ENCODE data around the gene PXMP2. TPM values are rescaled to one million over a fixed set of nuclear protein-coding genes. Genes with fewer than 3 reads are reported as not detected.

Gene PXMP2
- polyA plus RNA-seq, 3 donors = 2.9 to 9.2 (median 8.7) TPM

- no peak overlapping the region for H3K9ac ChIP-seq (ENCODE audit: insufficient read depth, low read length, poor library complexity, severe bottlenecking)
- no peaks in the 10 kb centered on the region for H3K4me1 ChIP-seq (ENCODE audit: control insufficient read depth in 1 of 2, insufficient read depth in 2 of 2, low read length in 2 of 2)
- no peaks in the 10 kb centered on the region for H3K9me3 ChIP-seq (replicated peaks in 1 of 2; ENCODE audit: control insufficient read depth in 1 of 2, insufficient read depth in 1 of 2, low read length in 2 of 2)
- Mint-ChIP-seq H3K4me1 (no peaks in the 10 kb centered on the region), H3K4me3 (no peak overlapping the region), H3K9me3 (no peaks in the 10 kb centered on the region), H3K36me3 (peaks cover 80 to 98% of the 10 kb centered on the region in 2 donors), H3K27ac (peak overlapping the region in 1 of 7 donors; percentile 36), H3K27me3 (ENCODE audit: low read depth in 3 of 3) (no peaks in the 10 kb centered on the region)
- 100% methylated on average over 1 of the region's 11 CpGs for WGBS (ENCODE audit: insufficient coverage)
- no peak overlapping the region for H3K27ac ChIP-seq (ENCODE audit: low read depth in 1 of 2, low read length in 2 of 2)
- peaks cover 48% of the 10 kb centered on the region for H4K20me1 ChIP-seq (ENCODE audit: insufficient read depth, low read length)
- H3K4me3 ChIP-seq (replicated peaks in 1 of 3; ENCODE audit: low read depth in 2 of 3, low read length in 3 of 3) = no peak overlapping the region
- peaks cover 92 to 98% of the 10 kb centered on the region in 2 donors for H3K36me3 ChIP-seq (replicated peaks in 1 of 2; ENCODE audit: control insufficient read depth in 1 of 2, insufficient read depth in 2 of 2, low read length in 2 of 2)
- intact Hi-C loops (cut with micrococcal nuclease) = no loop called here
- DNase-seq = no peak
- no peaks in the 10 kb centered on the region for H3K27me3 ChIP-seq (ENCODE audit: control insufficient read depth in 2 of 2, insufficient read depth in 2 of 2, low read length in 2 of 2)
- H2AFZ ChIP-seq (ENCODE audit: insufficient read depth, low read depth, low read length, poor library complexity, severe bottlenecking) = no peak overlapping the region
- TF ChIP-seq, protein P1, sequence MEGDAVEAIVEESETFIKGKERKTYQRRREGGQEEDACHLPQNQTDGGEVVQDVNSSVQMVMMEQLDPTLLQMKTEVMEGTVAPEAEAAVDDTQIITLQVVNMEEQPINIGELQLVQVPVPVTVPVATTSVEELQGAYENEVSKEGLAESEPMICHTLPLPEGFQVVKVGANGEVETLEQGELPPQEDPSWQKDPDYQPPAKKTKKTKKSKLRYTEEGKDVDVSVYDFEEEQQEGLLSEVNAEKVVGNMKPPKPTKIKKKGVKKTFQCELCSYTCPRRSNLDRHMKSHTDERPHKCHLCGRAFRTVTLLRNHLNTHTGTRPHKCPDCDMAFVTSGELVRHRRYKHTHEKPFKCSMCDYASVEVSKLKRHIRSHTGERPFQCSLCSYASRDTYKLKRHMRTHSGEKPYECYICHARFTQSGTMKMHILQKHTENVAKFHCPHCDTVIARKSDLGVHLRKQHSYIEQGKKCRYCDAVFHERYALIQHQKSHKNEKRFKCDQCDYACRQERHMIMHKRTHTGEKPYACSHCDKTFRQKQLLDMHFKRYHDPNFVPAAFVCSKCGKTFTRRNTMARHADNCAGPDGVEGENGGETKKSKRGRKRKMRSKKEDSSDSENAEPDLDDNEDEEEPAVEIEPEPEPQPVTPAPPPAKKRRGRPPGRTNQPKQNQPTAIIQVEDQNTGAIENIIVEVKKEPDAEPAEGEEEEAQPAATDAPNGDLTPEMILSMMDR (IDR thresholded peaks at IDR 0.05) = no peak
- H3K79me2 ChIP-seq (ENCODE audit: insufficient read depth, low read length) = peaks cover 46% of the 10 kb centered on the region
- no peak overlapping the region for H3K4me2 ChIP-seq (replicated peaks; ENCODE audit: extremely low read depth, low read length, poor library complexity, severe bottlenecking)
Observed at GRCh38 chr12:132747395-132747794, 60.0 kb downstream of the PXMP2 start.

DNA sequence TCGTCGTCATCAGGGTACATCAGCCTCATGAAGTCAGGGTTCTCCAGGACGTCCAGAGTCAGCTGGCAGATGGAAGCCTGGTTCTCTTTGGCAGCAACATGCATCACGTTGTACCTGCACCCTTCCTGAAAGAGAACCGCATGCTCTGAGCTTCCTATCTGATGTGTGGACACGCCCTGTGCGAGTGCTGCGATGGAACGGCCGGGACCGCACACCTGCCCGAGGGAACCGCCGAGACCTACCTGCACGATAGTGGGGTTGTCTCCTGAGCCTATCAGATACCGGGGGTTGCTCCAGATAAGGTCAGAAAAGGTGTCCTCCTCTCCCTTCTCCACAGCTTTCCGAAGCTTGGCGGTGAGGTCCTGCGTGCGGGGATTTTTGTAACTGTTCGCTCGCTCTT lies 60.5 kb downstream of the PXMP2 start:
- H3K4me1 Mint-ChIP-seq = no peaks in the 10 kb centered on the region

More for the DNA sequence above, 60.5 kb downstream of the PXMP2 start:
- Mint-ChIP-seq H3K9me3 (no peaks in the 10 kb centered on the region), H3K27me3 (ENCODE audit: low read depth in 3 of 3) (no peaks in the 10 kb centered on the region), H3K4me3 (no peak overlapping the region), H3K27ac (peak overlapping the region in 1 of 7 donors; percentile 32), H3K36me3 (peaks cover 79 to 98% of the 10 kb centered on the region in 2 donors)
- H3K27ac ChIP-seq (ENCODE audit: low read depth in 1 of 2, low read length in 2 of 2) = no peak overlapping the region
- WGBS (ENCODE audit: insufficient coverage) = 96% methylated on average over 17 of the region's 22 CpGs
- TF ChIP-seq, protein P1 (IDR thresholded peaks at IDR 0.05) = no peak
- H3K9ac ChIP-seq (ENCODE audit: insufficient read depth, low read length, poor library complexity, severe bottlenecking) = no peak overlapping the region
- no peaks in the 10 kb centered on the region for H3K27me3 ChIP-seq (ENCODE audit: control insufficient read depth in 2 of 2, insufficient read depth in 2 of 2, low read length in 2 of 2)
- H4K20me1 ChIP-seq (ENCODE audit: insufficient read depth, low read length) = peaks cover 48% of the 10 kb centered on the region
- no peak overlapping the region for H2AFZ ChIP-seq (ENCODE audit: insufficient read depth, low read depth, low read length, poor library complexity, severe bottlenecking)
- intact Hi-C loops (cut with micrococcal nuclease) = no loop called here
- no peaks in the 10 kb centered on the region for H3K4me1 ChIP-seq (ENCODE audit: control insufficient read depth in 1 of 2, insufficient read depth in 2 of 2, low read length in 2 of 2)
- H3K4me2 ChIP-seq (replicated peaks; ENCODE audit: extremely low read depth, low read length, poor library complexity, severe bottlenecking) = no peak overlapping the region
- no peaks in the 10 kb centered on the region for H3K9me3 ChIP-seq (replicated peaks in 1 of 2; ENCODE audit: control insufficient read depth in 1 of 2, insufficient read depth in 1 of 2, low read length in 2 of 2)
- peaks cover 46% of the 10 kb centered on the region for H3K79me2 ChIP-seq (ENCODE audit: insufficient read depth, low read length)
- H3K4me3 ChIP-seq (replicated peaks in 1 of 3; ENCODE audit: low read depth in 2 of 3, low read length in 3 of 3) = no peak overlapping the region
- peaks cover 92 to 98% of the 10 kb centered on the region in 2 donors for H3K36me3 ChIP-seq (replicated peaks in 1 of 2; ENCODE audit: control insufficient read depth in 1 of 2, insufficient read depth in 2 of 2, low read length in 2 of 2)
- DNase-seq = no peak
